Activated T-cell treated with anti-CD3 and anti-CD28 coated beads, Interleukin-2, amount 50 U/mL, for 48 hours (primary cell): Measurements from ENCODE around the gene HDHD3.
"Not testable (repeated sequence)": the region's sequence is repeated elsewhere in the genome, so short reads cannot be mapped to it uniquely, and the experiment has no call there.

ENCODE experiments used
- DNase-seq, 2 experiments: peaks; one replicate each; pipeline ENCODE4 v3.0.0-alpha.2; 2020

The HDHD3 gene, protein sequence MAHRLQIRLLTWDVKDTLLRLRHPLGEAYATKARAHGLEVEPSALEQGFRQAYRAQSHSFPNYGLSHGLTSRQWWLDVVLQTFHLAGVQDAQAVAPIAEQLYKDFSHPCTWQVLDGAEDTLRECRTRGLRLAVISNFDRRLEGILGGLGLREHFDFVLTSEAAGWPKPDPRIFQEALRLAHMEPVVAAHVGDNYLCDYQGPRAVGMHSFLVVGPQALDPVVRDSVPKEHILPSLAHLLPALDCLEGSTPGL

DNA sequence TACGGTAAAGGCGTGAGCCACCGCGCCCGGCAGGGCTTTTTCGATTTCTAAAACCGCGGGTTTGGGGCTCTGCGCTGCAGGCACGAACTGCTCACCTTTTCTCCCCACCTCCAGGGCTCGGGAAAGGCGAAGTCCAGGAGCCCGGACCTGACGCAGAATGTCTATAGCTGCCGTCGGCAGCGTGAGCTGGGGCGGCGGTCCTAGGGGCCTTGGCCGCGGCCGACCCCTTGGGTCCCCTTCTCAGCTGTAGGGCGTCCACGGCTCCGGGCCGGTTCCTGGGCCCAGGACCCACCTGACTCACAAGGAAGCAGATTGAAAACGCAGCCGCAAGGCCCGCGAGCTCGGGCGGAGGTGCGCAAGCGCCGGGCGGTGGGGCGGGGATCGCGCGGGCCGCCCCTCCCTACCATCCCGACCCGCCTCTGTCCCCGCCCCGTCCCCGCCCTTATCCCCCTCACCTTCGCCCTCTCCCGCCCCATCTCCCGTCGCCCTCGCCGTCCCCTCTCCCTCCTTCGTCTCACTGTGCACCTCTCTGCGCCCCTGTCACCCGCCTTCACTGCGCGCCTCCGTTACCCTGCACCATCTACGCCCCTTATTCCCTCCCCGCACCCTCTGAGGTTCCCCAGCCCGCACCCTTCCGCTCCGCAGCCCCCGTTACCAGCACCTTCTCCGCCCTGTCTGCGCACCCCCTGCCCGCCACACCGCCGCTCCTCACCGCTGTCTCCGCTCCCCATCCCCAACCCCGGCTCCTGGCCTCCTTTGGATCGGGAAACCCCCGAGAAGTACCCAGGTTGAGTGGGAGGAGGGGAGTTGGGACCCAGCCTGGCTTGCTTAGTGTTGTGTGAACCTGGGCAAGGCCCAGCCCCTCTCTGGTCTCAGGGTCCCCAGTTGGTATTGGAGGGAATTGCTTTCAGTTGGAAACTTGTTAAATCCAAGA, at the start of gene HDHD3:
TSS of gene HDHD3 (minus strand) at position 353 of the 934 bp plus-strand sequence. CDS start 2,632 bp downstream, outside the sequence.
- DNase-seq: peak; percentile 87 to 90

GRCh38 chr9:113425072-113425471, 48.3 kb upstream of the HDHD3 start:
- no peak for DNase-seq

DNA sequence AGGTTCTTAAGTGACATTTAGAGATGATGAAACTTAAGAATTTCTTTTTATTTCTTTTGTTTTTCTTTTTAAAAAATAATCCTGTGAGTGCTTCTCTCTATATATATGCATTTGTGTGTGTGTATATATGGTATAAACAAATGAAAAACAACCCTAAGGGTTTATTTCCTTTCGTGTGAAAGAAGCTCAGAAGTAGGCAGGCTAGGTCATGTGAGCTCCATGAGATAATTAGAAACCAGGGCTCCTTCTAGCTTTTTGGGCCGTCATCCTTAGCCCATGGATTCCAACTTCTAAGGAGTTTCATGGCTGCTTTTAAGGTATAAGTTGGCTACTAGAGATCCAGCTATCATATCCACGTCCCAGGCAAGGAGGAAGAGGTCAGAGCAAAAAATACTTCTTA, 44.9 kb upstream of the HDHD3 start:
- no peak for DNase-seq

GRCh38 chr9:113417370-113417769, 40.6 kb upstream of the HDHD3 start:
- DNase-seq: no peak

DNA sequence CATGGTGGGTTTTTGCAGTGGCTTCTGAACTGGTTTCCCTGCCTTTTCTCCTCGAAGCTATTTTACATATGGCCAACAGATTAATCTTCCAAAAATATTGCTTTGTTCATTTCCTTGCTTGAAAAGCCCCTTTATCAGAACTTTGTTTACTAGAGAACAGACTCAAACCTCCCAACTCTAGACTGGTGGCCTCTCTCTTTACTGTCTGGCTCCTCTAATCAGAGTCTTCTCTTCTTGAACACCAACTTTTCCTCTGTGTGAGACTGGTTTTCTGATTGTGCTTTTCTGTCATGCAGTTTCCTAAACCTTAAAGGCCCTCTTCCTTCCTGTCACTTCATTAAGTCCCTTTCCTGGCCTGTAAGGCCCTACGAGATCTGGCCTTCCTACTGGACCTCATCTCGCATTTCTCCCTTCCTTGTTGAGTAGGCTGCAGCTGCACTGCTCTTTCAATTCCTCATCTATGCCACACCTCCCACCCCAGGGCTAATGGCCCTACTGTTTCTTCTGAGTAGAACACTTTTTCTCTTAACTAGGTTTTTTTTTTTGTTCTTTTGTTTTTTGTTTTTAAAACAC, 39.4 kb upstream of the HDHD3 start:
- DNase-seq: no peak

- DNase-seq: peak; percentile 97 to 98
Observed at GRCh38 chr9:113410207-113410864, 33.5 kb upstream of the HDHD3 start, which contains the start of the genes C9orf43 and POLE3. TSS of gene C9orf43 (plus strand) at chr9:113410747. CDS start at chr9:113413494, 2,747 bp downstream. TSS of gene POLE3 (minus strand) at chr9:113410675. CDS start at chr9:113410293, 382 bp downstream.

GRCh38 chr9:113409883-113410206, 33.1 kb upstream of the HDHD3 start:
- DNase-seq: no peak

DNA sequence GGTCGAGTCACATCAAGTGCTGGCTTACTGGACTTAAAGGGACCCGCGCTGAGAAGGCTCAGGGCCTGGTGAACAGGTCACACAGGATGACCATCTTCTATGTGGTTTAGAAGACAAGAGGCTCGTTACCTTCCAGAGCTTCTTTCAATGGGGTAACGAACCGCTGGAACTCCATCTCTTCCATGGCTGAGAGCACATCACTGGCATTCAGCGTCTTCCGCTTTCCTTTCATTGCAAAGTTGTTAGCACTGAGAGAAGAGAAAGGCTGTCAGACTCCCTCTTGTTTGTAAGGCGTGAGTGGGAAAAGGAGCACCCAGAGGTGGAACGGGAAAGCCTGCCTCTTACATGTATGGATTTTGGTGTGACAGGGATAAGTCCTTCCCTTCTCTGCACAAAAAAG, 32.7 kb upstream of the HDHD3 start:
- DNase-seq: peak in 1 of 2 experiments; percentile 21

DNA sequence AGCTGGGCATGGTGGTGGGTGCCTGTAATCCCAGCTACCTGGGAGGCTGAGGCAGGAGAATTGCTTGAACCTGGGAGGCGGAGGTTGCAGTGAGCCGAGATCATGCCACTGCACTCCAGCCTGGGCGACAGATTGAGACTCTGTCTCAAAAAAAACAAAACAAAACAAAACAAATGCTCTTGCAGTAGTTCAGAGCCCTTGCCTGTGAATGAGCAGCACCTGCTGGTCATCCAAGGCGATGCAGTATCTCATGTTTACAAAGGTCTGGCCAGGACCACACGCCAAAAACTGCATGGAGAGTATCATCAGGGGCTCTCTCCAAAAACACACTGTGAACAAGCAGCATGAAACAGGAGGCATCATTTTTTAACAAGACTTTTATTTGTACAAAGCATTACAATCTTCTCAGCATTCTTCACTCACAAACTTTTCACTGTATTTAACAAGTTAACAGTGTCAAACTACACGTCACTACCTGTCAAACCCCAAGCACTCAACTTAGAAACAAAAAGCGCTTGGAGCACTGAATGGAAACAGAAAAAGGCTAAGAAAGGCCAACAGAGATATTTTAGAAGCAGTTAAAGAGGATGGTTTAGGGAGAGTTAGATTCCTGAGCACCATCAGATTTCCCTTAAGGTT, 30.2 kb upstream of the HDHD3 start:
- peak; percentile 65 to 66 for DNase-seq

GRCh38 chr9:113406353-113406752, 29.6 kb upstream of the HDHD3 start:
- DNase-seq: not testable (repeated sequence)

- DNase-seq: no peak
Observed at GRCh38 chr9:113403646-113404045, 26.9 kb upstream of the HDHD3 start.

GRCh38 chr9:113401027-113401792, 24.4 kb upstream of the HDHD3 start, which contains the start of gene ALAD:
TSS of gene ALAD (minus strand) at chr9:113401284. CDS start at chr9:113393559, 7,725 bp downstream.
- DNase-seq: peak; percentile 99

- DNase-seq: peak; percentile 11 to 15
Observed at GRCh38 chr9:113399646-113400200, 22.9 kb upstream of the HDHD3 start.

DNA sequence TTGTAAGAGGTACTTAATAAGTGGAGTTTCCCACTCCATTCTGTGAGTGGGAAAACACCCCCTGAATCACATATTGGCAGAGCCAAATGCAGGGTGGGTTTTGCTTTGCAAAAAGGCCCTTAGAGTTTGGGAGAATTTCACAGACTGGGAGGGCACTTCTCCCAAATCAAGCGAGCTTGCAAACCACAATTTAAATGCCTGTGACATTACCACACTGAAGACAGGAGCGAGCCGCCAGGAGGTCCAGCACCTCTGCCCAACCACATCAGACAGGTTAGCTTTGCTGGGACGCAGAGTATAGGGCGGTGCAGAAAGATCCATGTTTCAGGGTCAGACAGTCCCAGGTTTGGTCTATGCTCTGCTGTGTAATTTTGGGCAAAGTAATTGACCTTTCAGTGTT, 22.0 kb upstream of the HDHD3 start:
- DNase-seq: peak in 1 of 2 experiments; percentile 5

DNA sequence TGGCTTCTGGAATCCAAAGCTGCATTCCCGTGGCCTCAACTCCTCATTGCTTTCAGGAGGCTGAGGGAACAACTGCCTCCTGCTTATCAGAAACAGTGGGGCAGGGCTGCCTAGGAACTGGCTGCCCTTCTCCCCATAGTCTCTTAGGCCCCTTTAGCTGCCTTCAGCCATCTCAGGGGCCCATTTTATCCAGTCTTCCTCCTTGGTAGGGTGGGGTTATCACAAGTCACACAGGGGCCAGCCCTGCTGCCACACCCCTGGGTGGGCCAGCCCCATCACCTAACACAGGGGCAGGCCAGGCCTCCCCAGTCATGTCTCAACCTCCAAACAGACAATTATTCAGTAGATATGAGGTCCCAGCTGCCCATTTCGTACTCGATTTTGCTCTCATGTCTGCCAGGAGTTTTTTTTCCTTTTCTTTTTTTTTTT, 20.4 kb upstream of the HDHD3 start:
- no peak for DNase-seq

DNA sequence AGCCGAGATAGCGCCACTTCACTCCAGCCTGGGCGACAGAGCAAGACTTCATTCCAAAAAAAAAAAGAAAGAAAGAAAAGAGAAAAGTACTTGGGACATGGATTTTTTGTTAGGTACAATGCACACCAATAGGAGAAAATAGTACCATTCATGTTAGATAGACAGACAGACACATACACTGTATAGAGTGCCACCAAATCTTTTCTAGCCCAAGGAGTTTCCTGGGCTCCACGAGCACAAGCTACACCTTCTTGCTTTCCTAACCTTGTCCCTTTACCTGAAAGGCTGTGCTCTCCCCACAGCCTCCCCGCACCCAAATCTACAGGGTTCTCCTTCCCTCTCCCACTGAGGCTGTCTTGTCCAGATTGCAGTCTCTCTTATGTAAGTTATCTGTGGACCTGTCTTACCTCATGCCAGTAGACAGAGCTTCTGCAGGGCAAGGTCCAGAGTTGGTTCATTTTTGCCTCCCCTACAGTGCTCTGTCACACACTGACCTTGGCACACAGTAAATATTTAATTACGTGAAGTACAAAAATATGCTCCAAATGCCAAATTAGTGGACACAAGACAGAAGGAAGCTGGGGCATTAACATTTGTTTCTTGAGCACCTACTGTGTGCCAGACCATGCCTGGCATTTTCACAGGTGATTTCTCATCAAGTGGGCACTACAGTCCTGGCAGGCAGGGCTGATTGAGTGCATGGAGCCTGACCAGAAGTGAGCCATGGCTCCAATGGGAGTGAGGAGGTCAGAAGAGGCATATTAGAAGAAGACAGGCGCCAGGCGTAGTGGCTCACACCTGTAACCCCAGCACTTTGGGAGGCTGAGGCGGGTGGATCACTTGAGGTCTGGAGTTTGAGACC, 18.4 kb upstream of the HDHD3 start:
- DNase-seq: no peak

DNA sequence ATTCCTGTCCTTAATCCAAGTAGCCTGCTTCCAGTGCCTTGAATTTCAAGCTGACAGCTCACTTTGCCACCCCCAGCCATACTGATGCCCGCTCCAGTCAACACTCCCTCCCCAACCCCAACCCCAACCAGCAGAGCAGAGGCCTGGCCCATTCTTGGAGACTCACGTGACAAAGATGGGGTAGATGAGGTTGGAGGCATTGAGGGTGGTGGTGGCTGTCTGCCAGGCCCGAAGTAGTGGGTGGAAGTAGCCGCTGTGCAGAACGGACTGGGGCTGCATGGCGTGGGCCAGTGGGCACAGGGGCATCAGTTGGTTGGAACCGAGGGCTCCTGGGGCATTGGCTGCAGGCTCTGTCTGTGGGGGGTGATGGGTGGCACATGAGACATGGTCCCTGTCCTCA, 16.5 kb upstream of the HDHD3 start:
- no peak for DNase-seq

GRCh38 chr9:113391917-113392316, 15.1 kb upstream of the HDHD3 start:
- DNase-seq: no peak

- no peak for DNase-seq
Observed at GRCh38 chr9:113390192-113390960, 13.6 kb upstream of the HDHD3 start.
